B cell (primary cell): Measurements from ENCODE around the gene ANKRD33. TPM values are rescaled to one million over a fixed set of nuclear protein-coding genes. Genes with fewer than 3 reads are reported as not detected.

Experiments used
- ATAC-seq: fragments of 200-7000 bp; cut with Tn5 transposase; one replicate; pipeline ENCODE4 v1.10.0; 2021; ENCODE audit warnings: low read depth, mild to moderate bottlenecking, moderate number of reproducible peaks, moderate library complexity
- CTCF ChIA-PET: fragments of 350-600 bp; sonication (Branson Sonifier 250); formaldehyde crosslinking; loops from one replicate; lab custom pipeline; 2021; ENCODE audit warnings: antibody characterized with exemption, inconsistent platforms; lab: Charles Lee
- POLR2A ChIA-PET: fragments of 350-600 bp; sonication (Branson Sonifier 250); formaldehyde crosslinking; loops from one replicate; lab custom pipeline; 2021; ENCODE audit warnings: antibody characterized with exemption; lab: Charles Lee
- DNase-seq: peaks from one replicate; pipeline ENCODE4 v3.0.0; 2013
- H2AFZ ChIP-seq: 2 replicates; pipeline ENCODE4 v1.6.1; 2012; ENCODE audit warnings: mild to moderate bottlenecking, low read depth, low read length; ENCODE audit not compliant: insufficient read depth, poor library complexity, severe bottlenecking
- H3K27ac ChIP-seq, 2 donors: 1 replicate in 1 of 2; 2 replicates in 1 of 2; pipeline ENCODE4 v1.5.1; 2012 to 2013; ENCODE audit warnings: low read length in 2 of 2, mild to moderate bottlenecking in 2 of 2, moderate library complexity in 1 of 2
- H3K27me3 ChIP-seq, 4 experiments: fragments of 200-600 bp in 1 of 4; sonication (generic) in 1 of 4; replicated peaks in 1 of 4; 1 replicate in 2 of 4; 2 replicates in 2 of 4; pipeline versions ENCODE4 v1.6.1 to v1.7.0; 2013 to 2016; ENCODE audit warnings: low read length in 3 of 4, mild to moderate bottlenecking in 2 of 4, mixed read lengths in 1 of 4, moderate library complexity in 1 of 4; ENCODE audit not compliant: insufficient read depth in 4 of 4, control insufficient read depth in 3 of 4; ENCODE audit errors: control extremely low read depth in 1 of 4
- H3K36me3 ChIP-seq, 2 experiments: replicated peaks in 1 of 2; 1 replicate in 1 of 2; 2 replicates in 1 of 2; pipeline versions ENCODE4 v1.6.1 to v1.7.1; 2013; ENCODE audit warnings: low read length in 1 of 2; ENCODE audit not compliant: insufficient read depth in 2 of 2, control insufficient read depth in 1 of 2; ENCODE audit errors: control extremely low read depth in 1 of 2, extremely low read depth in 1 of 2
- H3K4me1 ChIP-seq, 2 donors: fragments of 200-600 bp in 1 of 2; sonication (generic) in 1 of 2; 1 replicate in 1 of 2; 2 replicates in 1 of 2; pipeline versions ENCODE4 v1.5.1 to v1.6.1; 2013 to 2017; ENCODE audit warnings: low read length in 2 of 2; ENCODE audit not compliant: control insufficient read depth in 2 of 2, insufficient read depth in 2 of 2
- H3K4me2 ChIP-seq: replicated peaks from 2 replicates; pipeline ENCODE3; 2012; ENCODE audit warnings: mild to moderate bottlenecking, low read depth, low read length; ENCODE audit not compliant: poor library complexity, severe bottlenecking
- H3K4me3 ChIP-seq, 5 experiments: fragments of 200-600 bp in 1 of 5; sonication (generic) in 1 of 5; 1 replicate in 3 of 5; 2 replicates in 2 of 5; pipeline versions ENCODE4 v1.5.1 to v1.7.0; 2011 to 2016; ENCODE audit warnings: low read length in 4 of 5, mild to moderate bottlenecking in 4 of 5, low read depth in 2 of 5, control low read depth in 1 of 5, moderate library complexity in 1 of 5; ENCODE audit not compliant: insufficient read depth in 1 of 5; ENCODE audit errors: control extremely low read depth in 1 of 5, extremely low read depth in 1 of 5
- H3K79me2 ChIP-seq: fragments of 200-600 bp; sonication (generic); one replicate; pipeline ENCODE4 v1.6.0; 2016; ENCODE audit warnings: low read length; ENCODE audit not compliant: control insufficient read depth, insufficient read depth
- H3K9ac ChIP-seq: fragments of 200-600 bp; sonication (generic); 2 replicates; pipeline ENCODE4 v1.6.1; 2017; ENCODE audit warnings: mild to moderate bottlenecking, low read length, moderate library complexity
- H3K9me3 ChIP-seq, 3 donors: one replicate each; pipeline versions ENCODE4 v1.6.1 to v1.7.1; 2013; ENCODE audit warnings: low read length in 2 of 3; ENCODE audit not compliant: control insufficient read depth in 2 of 3, insufficient read depth in 1 of 3; ENCODE audit errors: control extremely low read depth in 1 of 3
- H4K20me1 ChIP-seq: 2 replicates; pipeline ENCODE4 v1.6.0; 2012; ENCODE audit warnings: mild to moderate bottlenecking, low read length; ENCODE audit not compliant: insufficient read depth, control insufficient read depth, poor library complexity, severe bottlenecking
- H3K27ac Mint-ChIP-seq: one replicate; pipeline ENCODE4 v1.8.0; 2021; ENCODE audit warnings: mixed read lengths
- H3K27me3 Mint-ChIP-seq: one replicate; pipeline ENCODE4 v1.8.0; 2021; ENCODE audit warnings: mixed read lengths
- H3K4me1 Mint-ChIP-seq: one replicate; pipeline ENCODE4 v1.8.0; 2021; ENCODE audit warnings: mixed read lengths
- H3K4me3 Mint-ChIP-seq: one replicate; pipeline ENCODE4 v1.8.0; 2021; ENCODE audit warnings: mixed read lengths
- H3K9me3 Mint-ChIP-seq: one replicate; pipeline ENCODE4 v1.8.0; 2022; ENCODE audit warnings: mixed read lengths; ENCODE audit not compliant: insufficient read depth
- CTCF ChIP-seq: fragments of 200-600 bp; IDR thresholded peaks from one replicate; pipeline ENCODE4 v1.8.0; 2022; ENCODE audit warnings: antibody characterized with exemption, mild to moderate bottlenecking
- EZH2 ChIP-seq: IDR thresholded peaks from 2 replicates; pipeline ENCODE4 v1.6.1; 2012; ENCODE audit warnings: borderline replicate concordance, low read depth, mild to moderate bottlenecking, moderate library complexity, low read length; ENCODE audit not compliant: insufficient read depth, poor library complexity, severe bottlenecking
- WGBS: methylation state at CpG from one replicate; pipeline ENCODE4 v1.1.5; 2013; ENCODE audit warnings: missing lambda C conversion rate; ENCODE audit not compliant: insufficient coverage; 5-methylcytosine and 5-hydroxymethylcytosine counted together
- intact Hi-C: fragments of 100-400 bp; cut with micrococcal nuclease; formaldehyde crosslinking; loops from one replicate; pipeline ENCODE4 v1.10.0; 2022
- polyA plus RNA-seq: library from polyadenylated mRNA; depleted of rRNA; stranded (reverse); fragments of >200 nt; gene quantifications from 2 replicates; pipeline ENCODE4 v1.2.3, GENCODE V29; 2012
- total RNA-seq, 2 donors: library from RNA; stranded (reverse); fragments of 120-200 nt in 1 of 2; gene quantifications; 1 replicate in 1 of 2; 2 replicates in 1 of 2; pipeline versions ENCODE4 v1.2.3 to v1.2.4, GENCODE V29; 2013 to 2022

Gene ANKRD33
- total and polyA plus RNA-seq, 2 donors (not counting 1 experiment from before 2014, with no cell fraction given) = not detected

GRCh38 chr12:51851413-51852124 is 36.3 kb upstream of the ANKRD33 start:
- Histone ChIP-seq H3K9ac (no peak overlapping the region), H3K27ac (no peak overlapping the region), H3K4me2 (no peak overlapping the region), H3K79me2 (no peaks in the 10 kb centered on the region), H3K4me3 (no peak overlapping the region), H3K27me3 (peaks cover 0 to 50% (median 10%) of the 10 kb centered on the region in 4 experiments), H3K36me3 (no peaks in the 10 kb centered on the region), H3K9me3 (peaks cover 0 to 5% (median 0%) of the 10 kb centered on the region in 3 donors), H4K20me1 (no peaks in the 10 kb centered on the region), H3K4me1 (peaks cover 15 to 21% of the 10 kb centered on the region in 2 donors), H2AFZ (no peak overlapping the region)
- Mint-ChIP-seq H3K27me3 (peaks cover 46% of the 10 kb centered on the region), H3K4me1 (peaks cover 6% of the 10 kb centered on the region), H3K27ac (no peak overlapping the region), H3K4me3 (no peak overlapping the region), H3K9me3 (no peaks in the 10 kb centered on the region)
- no peak for TF ChIP-seq CTCF
- TF ChIP-seq EZH2 = no peak
- CTCF ChIA-PET = no interaction called here
- DNase-seq (no peak), ATAC-seq (no peak)
- POLR2A ChIA-PET = interaction anchor here (0.6 kb wide), 2 partner anchors 74 to 1215 kb away, joined by 8 read pairs; no protein-coding TSS in a partner anchor
- 20% methylated on average over 8 of the region's 8 CpGs for WGBS
- intact Hi-C loops = no loop called here
